IPS DF 6.9 (cell line): ENCODE data around the gene CYP2W1.

Experiments
- DNase-seq: peaks from one replicate; pipeline ENCODE4 v3.0.0-alpha.2; 2013; ENCODE audit warnings: low read depth, low spot score
- H3K27ac ChIP-seq: one replicate; pipeline ENCODE4 v1.5.1; 2013; ENCODE audit warnings: low read length, control low read depth
- H3K27me3 ChIP-seq: 2 replicates; pipeline ENCODE4 v1.6.1; 2013; ENCODE audit warnings: mild to moderate bottlenecking, low read length; ENCODE audit not compliant: control insufficient read depth, insufficient read depth
- H3K36me3 ChIP-seq: 2 replicates; pipeline ENCODE4 v1.6.1; 2013; ENCODE audit warnings: low read length; ENCODE audit not compliant: control insufficient read depth, insufficient read depth
- H3K4me1 ChIP-seq: 2 replicates; pipeline ENCODE4 v1.6.1; 2013; ENCODE audit warnings: low read length; ENCODE audit not compliant: control insufficient read depth, insufficient read depth
- H3K4me3 ChIP-seq: 2 replicates; pipeline ENCODE4 v1.5.1; 2013; ENCODE audit warnings: mild to moderate bottlenecking, low read length
- H3K9me3 ChIP-seq: 2 replicates; pipeline ENCODE4 v1.6.1; 2013; ENCODE audit warnings: low read length, inconsistent platforms; ENCODE audit not compliant: control insufficient read depth, insufficient read depth
- WGBS: extraction: QIAGEN DNeasy Blood & Tissue Kit; methylation state at CpG from one replicate; pipeline ENCODE4 v1.1.7; 2013; ENCODE audit warnings: mixed read lengths, missing lambda C conversion rate; ENCODE audit not compliant: insufficient read length, insufficient coverage; 5-methylcytosine and 5-hydroxymethylcytosine counted together

The CYP2W1 gene

DNA sequence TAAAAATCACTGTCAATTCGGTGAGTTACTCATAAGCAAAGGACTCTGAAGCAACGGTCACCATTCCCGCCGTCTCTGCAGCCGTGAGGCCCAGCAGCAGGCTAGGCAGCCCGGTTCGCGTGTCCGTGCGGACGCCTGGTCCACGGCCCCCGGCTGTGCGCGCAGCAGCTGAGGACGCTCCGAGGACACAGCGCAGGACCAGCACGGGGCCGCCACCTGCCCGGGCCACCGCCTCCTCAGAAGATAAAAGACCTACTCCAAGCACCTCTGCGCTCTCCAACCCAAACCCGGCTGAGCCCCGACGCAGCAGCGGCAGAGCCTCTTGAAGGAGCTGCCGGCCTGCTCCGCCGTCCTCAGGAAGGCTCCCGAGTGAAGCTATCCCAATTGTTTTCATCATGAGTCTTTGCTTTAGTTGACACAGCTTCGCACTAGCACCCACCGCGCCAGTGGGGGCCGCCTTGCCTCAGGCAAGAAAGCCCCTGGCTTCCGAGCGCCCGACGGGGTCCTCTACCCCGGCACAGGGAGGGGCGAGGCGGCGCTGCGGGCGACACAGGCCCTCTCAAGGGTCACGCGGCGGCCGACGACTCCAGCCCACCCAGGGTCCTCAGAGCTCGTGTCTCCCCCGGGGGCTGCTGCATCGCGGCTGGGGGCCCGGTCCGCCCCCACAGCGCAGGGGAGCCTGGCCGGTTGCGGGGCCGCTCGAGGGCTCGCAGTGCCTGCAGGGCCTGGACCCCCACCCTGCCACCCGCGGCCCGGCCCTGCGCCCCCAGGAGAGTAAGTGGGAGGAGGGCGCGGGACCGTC lies 44.5 kb downstream of the CYP2W1 start:
- Histone ChIP-seq H3K9me3 (no peaks in the 10 kb centered on the region), H3K36me3 (no peaks in the 10 kb centered on the region), H3K27me3 (no peaks in the 10 kb centered on the region), H3K4me3 (peak overlapping the region; percentile 57; the same call in 1 of the 2 replicates), H3K27ac (no peak overlapping the region), H3K4me1 (no peaks in the 10 kb centered on the region; the same call in 1 of the 2 replicates)
- DNase-seq = no peak
- no CpG with 5 or more reads among the region's 69 CpGs for WGBS

DNA sequence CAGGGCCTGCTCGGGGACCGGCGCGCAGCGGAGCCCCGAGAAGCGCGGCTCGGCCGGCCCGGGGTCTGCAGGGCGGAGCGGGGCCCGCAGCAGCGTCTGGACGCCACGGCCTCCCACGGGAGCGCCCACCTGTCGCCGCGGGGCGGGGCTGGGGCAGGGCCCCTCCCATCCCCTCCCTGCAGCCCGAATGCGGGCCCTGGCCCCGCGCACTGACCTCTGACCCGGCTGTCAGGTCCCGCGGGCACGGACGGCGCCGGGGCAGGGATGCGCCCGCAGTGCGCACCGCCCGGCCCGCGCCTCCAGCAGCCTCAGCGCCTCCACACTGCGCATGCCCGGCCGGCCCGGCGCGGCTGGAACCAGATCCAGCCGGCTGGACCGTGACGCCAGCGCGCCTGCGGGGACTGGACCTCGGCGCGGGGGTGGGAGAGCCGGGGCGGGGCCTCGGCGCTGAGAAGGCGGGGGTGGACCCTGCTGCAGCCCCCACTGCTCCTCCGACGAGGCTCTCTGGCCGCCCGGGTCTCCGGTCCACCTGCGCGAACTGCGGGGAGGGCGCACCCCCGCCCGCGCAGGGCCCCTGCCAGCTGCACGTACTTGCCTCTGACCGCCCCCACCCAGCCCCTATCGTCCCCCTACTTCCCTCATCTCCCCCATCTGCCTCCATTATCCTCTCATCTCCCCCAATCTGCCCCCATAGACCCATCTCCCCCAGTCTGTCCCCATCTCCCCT lies 45.2 kb downstream of the CYP2W1 start:
- peak; percentile 27 for DNase-seq
- no peaks in the 10 kb centered on the region; the same call in 1 of the 2 replicates for H3K4me1 ChIP-seq
- H3K4me3 ChIP-seq = peak overlapping the region; percentile 57
- no peak overlapping the region for H3K27ac ChIP-seq
- H3K9me3 ChIP-seq = no peaks in the 10 kb centered on the region
- no peaks in the 10 kb centered on the region for H3K36me3 ChIP-seq
- no CpG with 5 or more reads among the region's 77 CpGs for WGBS
- H3K27me3 ChIP-seq = no peaks in the 10 kb centered on the region

DNA sequence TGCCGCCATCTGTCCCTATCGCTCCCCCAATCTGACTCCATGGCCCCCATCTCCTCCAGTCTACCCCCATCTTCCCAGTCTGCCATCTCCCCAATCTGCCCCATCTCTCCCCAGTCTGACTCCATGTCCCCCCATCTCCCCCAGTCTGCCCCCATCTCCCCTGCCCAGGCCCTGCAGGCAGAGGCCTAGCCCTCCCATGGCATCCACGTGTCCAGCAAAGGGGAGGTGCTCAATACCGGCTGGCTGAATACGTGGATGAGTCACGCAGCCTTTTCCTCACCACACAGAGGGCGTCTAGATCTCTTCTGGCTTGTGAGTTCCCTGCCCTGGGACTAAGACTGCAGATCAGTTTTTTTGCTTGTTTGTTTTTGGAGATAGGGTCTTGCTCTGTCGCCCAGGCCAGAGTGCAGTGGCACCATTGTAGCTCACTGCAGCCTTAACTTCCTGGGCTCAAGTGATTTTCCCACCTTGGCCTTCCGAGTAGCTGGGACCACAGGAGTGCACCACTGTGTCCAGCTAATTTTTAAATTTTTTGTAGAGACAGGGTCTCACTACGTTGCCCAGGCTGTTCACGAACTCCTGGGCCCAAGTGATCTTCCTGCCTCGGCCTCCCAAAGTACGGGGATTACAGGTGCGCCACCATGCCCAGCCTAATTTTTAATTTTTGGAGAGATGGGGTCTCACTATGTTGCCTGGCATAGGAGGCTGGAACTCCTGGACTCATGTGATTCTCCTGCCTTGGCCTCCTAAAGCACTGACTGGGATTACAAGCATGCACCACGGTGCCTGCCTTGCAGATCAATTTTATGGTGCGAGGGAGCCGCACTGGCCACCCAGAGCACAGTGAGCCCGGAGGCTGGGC lies 46.0 kb downstream of the CYP2W1 start:
- no peak for DNase-seq
- Histone ChIP-seq H3K36me3 (no peaks in the 10 kb centered on the region), H3K4me3 (peak overlapping the region; percentile 57; the same call in 1 of the 2 replicates), H3K27ac (no peak overlapping the region), H3K27me3 (no peaks in the 10 kb centered on the region), H3K4me1 (no peaks in the 10 kb centered on the region; the same call in 1 of the 2 replicates), H3K9me3 (no peaks in the 10 kb centered on the region)
- WGBS = no CpG with 5 or more reads among the region's 18 CpGs

DNA sequence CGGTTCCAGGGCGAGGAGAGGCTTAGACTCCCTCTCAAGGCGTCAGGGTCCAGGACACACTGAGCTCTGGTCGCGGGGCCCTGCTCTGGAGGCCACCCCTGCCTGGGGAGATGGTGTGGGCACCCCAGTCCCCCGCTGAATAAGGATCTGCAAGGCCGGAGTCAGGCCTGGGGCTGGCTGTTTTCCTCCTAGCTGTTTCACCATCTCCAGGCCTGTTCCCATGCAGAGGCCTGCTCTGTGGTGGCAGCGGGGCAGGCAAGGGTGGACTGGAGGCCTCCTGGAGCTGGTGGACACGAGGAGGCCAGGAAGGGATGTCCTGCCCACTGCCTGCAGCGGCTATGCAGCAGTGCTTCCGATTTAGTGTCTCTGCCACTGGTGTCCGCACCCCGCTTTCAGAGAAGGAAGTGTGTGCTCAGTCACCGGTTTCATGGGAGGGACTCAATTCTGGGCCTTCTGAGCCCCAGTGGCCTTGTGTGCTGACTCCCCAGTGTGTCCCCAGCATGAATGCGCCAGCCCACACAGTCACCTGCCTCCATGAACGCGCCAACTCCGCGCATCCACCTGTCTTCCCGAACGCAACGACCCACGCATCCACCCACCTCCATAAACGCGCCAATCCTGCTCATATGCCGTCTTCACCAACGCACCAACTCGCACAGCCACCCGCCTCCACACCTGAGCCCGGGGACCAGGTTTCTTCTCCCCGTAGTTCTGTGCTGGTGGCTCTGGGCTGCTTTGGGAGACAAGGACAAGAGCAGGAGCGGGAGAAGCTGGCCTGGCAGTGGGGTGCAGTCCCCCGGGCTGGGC lies 46.9 kb downstream of the CYP2W1 start:
- H3K4me3 ChIP-seq = no peak overlapping the region
- WGBS = 100% methylated on average over 11 of the region's 33 CpGs

DNA sequence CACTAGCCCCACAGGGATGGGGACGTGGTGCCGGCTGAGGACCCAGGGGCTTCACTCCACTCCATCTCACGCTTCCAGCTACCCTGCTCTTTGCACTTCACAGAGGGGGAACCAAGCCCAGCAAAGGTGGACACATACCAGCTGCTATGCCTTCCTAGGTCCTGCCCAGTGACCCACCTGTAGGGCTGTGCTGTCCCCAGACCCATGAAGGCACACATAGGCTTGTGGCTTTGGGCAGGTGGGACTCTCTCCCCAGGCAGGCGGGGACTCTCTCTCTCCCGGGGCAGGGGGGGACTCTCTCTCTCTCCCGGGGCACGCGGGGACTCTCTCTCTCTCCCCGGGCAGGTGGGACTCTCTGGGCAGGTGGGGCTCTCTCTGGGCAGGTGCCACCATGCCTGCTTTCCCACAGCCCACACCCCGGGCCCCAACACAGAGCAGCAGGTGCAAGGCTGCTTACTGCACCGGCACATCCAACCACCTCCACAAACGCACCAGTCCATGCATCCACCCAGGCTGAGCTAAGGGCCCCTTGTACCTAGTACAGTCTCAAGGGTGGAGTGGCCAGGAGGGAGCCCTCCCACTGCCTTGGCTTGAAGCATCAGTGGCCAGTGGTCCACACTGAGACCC lies 47.6 kb downstream of the CYP2W1 start:
- Histone ChIP-seq H3K4me3 (no peak overlapping the region), H3K9me3 (peaks cover 1% of the 10 kb centered on the region; the same call in 1 of the 2 replicates), H3K27me3 (no peaks in the 10 kb centered on the region), H3K4me1 (no peaks in the 10 kb centered on the region; the same call in 1 of the 2 replicates), H3K27ac (no peak overlapping the region), H3K36me3 (no peaks in the 10 kb centered on the region; the same call in 1 of the 2 replicates)
- no peak for DNase-seq
- WGBS = no CpG with 5 or more reads among the region's 12 CpGs

More for the DNA sequence above, 46.9 kb downstream of the CYP2W1 start:
- DNase-seq = no peak
- H3K9me3 ChIP-seq = no peaks in the 10 kb centered on the region
- no peaks in the 10 kb centered on the region for H3K27me3 ChIP-seq
- no peaks in the 10 kb centered on the region for H3K36me3 ChIP-seq
- H3K4me1 ChIP-seq = no peaks in the 10 kb centered on the region; the same call in 1 of the 2 replicates
- H3K27ac ChIP-seq = no peak overlapping the region

DNA sequence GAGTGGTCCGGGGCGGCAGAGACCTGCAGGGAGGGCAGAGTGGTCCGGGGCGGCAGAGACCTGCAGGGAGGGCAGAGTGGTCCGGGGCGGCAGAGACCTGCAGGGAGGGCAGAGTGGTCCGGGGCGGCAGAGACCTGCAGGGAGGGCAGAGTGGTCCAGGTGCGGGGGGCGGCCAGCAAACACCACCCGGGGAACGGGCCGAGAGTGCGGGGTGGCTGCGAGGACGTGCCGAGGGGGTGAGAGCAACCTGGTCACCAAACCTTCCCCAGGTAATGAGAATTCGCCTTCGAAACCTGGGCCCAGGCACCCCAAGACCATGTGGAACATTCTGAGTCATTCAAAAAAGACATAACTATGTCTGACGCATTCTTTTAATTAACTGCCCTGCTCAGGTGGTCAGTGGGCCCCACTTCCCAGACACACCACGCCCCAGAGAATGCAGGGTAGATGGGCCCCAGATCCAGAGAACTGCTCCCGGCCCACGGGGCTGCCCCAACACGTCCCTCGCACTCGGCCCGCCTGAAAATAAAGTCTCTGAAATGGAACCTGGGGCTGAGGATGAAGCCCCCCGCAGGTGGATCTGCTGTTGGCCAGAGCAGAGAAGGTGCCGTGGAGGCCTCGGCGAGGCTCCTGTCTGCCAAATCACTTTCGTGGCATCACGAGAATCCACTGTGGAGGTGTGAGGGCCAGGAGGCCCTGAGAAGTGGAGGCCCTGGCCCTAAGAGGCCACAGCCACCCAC lies 48.9 kb downstream of the CYP2W1 start:
- Histone ChIP-seq H3K27ac (no peak overlapping the region), H3K36me3 (no peaks in the 10 kb centered on the region; the same call in 1 of the 2 replicates), H3K4me1 (no peaks in the 10 kb centered on the region; the same call in 1 of the 2 replicates), H3K27me3 (no peaks in the 10 kb centered on the region), H3K9me3 (peaks cover 3% of the 10 kb centered on the region; the same call in 1 of the 2 replicates), H3K4me3 (no peak overlapping the region)
- DNase-seq = no peak
- no CpG with 5 or more reads among the region's 33 CpGs for WGBS

DNA sequence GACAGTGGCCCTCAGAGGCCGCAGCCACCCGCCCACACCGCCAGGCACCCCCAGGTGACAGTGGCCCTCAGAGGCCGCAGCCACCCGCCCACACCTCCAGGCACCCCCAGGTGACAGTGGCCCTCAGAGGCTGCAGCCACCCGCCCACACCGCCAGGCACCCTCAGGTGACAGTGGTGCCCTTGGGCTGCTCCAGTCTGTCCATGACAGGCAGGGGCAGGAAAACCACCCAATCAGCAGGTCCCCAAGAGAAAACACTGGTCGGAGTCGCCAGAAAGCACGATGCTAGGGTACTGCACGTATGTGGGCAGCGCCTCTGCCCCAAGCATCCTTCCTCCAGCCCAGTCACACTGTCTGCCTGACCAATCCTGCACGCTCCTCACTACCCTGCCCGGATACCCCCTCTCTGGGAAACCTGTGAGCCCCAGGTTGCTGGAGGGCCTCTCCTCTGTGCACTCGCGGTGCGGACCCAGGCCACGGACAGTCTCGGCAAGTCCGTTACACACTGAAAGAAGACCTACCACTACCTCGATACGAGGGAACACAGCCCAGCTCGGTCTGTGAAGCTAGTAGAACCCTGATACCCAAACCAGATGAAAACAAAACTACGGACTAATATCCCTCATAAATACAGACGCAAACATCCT lies 49.7 kb downstream of the CYP2W1 start:
- WGBS = no CpG with 5 or more reads among the region's 25 CpGs
- DNase-seq = no peak
- no peak overlapping the region for H3K27ac ChIP-seq
- H3K4me3 ChIP-seq = no peak overlapping the region
- H3K36me3 ChIP-seq = no peaks in the 10 kb centered on the region; the same call in 1 of the 2 replicates
- H3K4me1 ChIP-seq = no peaks in the 10 kb centered on the region; the same call in 1 of the 2 replicates
- H3K9me3 ChIP-seq = peaks cover 3% of the 10 kb centered on the region; the same call in 1 of the 2 replicates
- no peaks in the 10 kb centered on the region for H3K27me3 ChIP-seq

DNA sequence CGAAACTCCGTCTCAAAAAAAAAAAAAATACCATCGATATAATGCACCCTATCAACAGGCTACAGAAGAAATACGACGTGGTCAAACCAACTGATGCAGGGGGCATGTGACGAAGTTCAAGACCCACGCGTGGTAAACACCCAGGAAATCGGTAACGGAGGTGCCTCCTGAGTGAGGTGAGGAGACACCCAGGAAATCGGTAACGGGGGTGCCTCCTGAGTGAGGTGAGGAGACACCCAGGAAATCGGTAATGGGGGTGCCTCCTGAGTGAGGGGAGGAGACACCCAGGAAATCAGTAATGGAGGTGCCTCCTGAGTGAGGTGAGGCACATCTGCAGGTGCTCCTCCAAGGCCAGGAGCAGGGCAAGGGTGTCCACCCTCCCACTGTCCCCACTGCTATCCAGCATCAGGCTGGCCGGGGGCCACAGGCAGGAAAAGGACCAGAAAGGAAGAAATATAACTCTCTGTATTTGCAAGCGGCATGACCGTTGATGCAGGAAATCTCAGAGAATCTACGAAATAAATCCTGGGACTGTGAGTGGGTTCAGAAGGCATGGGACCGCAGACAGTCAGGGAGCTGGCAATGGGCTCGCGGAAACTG lies 50.7 kb downstream of the CYP2W1 start:
- no peaks in the 10 kb centered on the region for H3K27me3 ChIP-seq

More for the DNA sequence above, 50.7 kb downstream of the CYP2W1 start:
- Histone ChIP-seq H3K9me3 (peaks cover 3% of the 10 kb centered on the region; the same call in 1 of the 2 replicates), H3K36me3 (no peaks in the 10 kb centered on the region; the same call in 1 of the 2 replicates), H3K4me1 (no peaks in the 10 kb centered on the region; the same call in 1 of the 2 replicates), H3K4me3 (no peak overlapping the region), H3K27ac (no peak overlapping the region)
- WGBS = no CpG with 5 or more reads among the region's 20 CpGs
- no peak for DNase-seq
